HG02623 (cell line): ENCODE data around the gene SHISA7.
"Not testable (repeated sequence)": the region's sequence is repeated elsewhere in the genome, so short reads cannot be mapped to it uniquely, and the experiment has no call there.

Experiments
- ATAC-seq: cut with Tn5 transposase; IDR thresholded peaks from one replicate; pipeline ENCODE4 v1.9.1; 2021; ENCODE audit warnings: moderate library complexity; ENCODE audit not compliant: unreplicated experiment

The SHISA7 gene

DNA sequence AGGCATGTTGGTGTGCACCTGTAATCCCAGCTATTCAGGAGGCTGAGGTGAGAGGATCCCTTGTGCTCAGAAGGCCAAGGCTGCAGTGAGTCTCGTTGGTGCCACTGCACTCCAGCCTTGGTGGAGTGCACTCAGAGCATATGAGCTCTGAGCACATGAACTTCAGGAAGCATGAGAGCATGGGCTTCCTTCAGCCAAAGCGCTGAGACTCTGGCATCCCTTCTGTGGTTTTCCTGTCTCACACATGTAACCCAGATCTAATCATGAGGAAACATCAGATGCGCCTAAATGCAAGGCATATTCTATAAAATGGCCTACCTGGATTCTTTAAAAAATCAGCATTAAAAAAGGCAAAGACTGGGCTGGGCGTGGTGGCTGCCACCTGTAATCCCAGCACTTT is 21.8 kb downstream of the SHISA7 start:
- not testable (repeated sequence) for ATAC-seq

DNA sequence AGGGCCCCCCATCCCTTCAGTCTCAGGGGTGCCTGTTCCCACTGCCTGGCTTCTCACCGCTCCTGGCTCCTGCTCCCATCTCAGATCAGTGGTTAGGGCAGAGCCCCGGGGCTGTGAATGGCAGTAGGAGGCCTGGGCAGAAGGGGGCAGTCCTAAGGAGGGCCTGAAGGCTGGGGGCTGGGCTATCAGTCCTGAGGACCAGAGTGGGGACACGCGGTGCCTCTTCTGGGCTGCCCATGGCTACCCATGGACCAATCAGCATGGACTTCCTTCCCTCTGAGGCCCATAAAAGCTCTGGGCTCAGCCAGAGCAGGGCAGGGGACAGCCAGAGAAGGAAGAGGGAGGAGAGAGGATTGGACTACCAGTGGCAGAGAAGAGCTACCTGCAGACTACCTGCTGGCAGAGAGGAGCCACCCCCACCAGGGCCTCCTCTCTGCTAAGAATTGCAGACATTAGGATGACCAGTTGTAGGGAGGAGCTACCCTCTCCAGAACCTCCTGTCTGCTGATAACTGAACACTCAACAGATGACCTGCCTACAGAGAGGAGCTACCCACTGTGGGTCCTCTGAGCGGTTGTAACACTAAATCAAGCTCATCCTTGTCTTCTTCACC is 23.4 kb downstream of the SHISA7 start:
- ATAC-seq, result no peak

DNA sequence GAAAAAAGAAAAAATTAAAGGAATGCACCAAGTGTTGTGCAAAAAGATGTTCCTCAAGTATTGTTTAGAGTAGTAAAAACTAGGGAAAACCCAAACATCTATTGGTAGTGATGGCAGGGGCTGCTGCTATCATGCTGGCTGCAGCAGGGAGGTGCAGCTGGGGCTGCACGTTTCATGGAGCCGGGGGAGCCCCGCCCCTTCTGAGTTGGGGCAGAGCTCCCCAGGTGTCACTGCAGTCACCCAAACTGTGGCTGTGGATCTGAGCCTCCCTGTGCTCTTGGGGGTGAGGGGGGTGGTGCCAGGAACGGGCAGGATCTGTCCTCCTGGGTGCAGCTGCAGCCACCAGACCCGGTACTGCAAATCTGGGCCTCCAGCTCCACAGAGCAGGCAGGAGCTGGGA is 24.0 kb downstream of the SHISA7 start:
- no peak for ATAC-seq

DNA sequence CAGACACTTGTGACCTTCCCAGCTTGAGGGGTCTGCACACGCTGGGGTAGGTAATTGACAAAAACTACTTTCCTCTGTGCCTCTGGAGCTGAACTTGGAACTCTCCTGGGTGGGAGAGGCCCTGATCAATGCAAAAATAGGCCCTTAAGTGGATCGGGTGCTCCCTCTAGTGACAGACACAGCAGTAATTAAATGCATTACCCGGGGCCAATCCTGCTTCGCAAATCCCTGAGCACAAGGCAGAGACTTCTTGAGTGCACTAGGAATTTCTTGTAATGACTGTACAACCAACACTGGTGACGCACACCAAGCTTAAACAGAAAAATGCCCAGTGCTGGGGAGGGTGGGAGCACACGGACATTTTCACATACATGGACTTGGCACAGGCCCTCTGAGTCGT is 24.9 kb downstream of the SHISA7 start:
- ATAC-seq, result no peak

DNA sequence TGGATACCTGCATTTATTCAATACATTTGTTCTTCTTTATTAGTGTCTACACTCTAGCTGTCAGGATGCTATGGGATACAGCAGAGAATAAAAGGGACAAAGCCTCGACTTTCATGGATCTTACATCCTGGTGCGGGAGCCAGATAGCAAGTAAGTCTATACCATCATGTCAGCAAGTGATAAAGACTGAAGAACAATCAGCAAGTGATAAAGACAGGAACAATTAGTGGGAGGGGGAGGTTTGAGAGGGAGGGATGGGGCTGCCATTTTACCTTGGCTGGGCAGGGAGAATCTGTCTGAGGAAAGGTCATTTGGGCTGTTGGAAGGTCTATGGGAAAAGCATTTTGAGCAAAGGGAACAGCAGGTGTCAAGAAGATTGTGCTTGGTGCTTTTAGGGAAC is 32.9 kb downstream of the SHISA7 start:
- ATAC-seq, result no peak

DNA sequence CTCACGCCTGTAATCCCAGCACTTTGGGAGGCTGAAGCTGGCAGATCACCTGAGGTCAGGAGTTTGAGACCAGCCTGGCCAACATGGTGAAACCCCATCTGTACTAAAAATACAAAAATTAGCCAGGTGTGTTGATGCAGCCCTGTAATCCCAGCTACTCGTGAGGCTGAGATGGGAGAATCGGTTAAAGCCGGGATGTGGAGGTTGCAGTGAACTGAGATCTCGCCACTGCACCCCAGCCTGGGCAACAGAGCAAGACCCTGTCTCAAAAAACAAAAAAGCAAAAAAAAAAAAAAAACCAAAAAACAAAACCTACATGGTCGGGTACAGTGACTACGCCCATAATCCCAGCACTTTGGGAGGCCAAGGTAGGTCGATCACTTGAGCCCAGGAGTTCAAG is 33.9 kb downstream of the SHISA7 start:
- ATAC-seq, result not testable (repeated sequence)

DNA sequence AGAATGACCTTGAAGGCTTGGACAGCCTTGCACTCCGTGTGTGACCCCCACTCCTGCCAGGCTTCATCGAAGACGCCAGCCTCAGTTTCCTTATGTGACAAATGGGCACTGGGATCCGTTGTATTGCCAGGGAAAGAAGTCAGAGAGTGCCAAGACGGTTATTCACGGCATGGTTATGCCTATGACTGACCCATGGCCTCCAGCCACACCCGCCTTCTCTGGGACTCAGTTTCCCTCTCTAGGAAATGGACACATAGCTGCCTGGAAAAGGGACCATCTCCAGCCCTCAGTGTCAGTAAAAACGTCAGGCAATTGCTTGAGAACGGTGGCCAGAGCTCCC is 34.6 kb downstream of the SHISA7 start:
- ATAC-seq, result no peak

DNA sequence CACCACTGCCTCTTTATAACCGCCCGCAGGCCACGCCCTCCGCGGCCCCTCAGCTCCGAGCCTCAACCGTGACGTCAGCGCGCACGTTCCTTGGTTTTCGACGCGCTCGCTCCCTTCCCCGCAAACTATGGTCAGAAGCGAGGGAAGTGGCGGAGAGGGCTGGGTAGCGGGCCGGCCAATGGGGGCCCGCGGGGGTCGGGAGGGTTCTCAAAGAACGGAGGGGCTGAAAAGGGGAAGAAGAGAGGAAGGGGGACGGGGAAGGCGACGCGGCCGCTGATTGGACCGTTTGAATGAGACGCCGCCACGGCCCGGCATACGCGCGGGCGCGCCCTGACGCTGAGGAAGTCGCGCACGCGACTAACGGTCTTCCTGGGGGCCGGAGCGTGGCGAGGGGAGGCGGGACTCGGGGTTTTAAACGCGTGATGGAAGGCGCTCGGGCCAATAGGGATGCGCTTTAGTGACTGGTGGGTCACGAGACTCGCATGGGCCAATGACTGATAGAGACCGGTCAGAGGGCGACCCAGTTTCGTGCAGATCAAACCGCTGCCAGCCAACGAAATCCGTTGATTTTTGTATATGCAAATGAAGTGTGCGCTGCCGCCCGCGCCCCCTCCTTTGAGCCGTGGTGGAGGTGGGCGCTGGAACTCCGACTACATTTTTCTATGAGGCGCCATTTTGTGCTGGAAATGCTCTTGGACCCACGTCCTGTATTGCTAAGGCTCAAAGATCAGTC is 35.1 kb downstream of the SHISA7 start:
- ATAC-seq, result peak; percentile 86

DNA sequence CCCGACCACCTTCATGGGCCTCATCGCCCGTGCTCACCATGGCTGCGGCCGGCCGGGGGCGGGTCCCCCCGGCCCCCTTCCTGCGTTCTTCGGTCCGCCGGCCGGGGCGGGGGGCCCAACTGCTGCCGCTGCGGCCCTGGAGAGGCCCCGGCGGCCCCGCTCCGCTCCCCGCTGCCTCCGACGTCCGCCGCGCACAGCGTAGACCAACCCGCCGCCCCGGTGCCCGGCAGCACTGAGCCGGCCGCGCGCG is 35.6 kb downstream of the SHISA7 start, which contains the start of gene UBE2S:
TSS of gene UBE2S (minus strand) at position 239 of the 250 bp plus-strand sequence. CDS start at position 40, 199 bp downstream.
- ATAC-seq, result peak; percentile 58

DNA sequence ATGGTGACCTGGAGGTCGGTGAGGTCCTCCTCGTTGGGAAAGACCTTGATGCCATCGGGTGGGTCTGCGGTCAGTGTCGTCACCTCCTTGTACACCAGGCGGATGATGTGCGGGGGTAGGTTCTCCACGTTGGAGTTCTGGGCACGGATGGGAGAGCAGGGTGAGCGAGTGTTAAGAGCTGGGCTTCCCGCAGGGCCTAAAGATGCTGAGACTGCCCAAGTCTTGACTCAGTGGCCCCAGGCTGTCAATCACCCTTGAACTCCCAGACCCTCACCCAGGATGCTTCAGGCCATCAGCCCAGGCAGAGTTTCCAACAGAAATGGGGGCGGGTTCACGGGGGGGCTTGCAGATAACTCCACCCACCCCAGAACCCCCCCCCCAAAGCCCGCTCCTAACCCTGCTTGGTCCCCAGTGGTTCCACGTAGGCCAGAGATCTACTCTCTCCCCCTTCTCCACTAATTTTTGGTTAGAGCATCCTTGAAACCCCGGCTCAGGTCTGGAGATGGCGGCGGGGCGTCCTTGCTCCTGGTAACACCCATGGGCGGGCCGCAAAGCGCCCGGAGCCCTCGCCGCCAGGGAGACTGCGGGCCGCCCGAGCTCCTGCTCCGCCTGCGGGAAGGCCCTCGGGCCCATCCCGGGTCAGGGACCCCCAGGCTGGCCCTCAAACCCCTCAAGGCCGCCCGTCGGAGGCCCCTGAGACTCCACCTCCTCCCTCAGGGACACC is 36.1 kb downstream of the SHISA7 start:
- peak; percentile 6 for ATAC-seq

DNA sequence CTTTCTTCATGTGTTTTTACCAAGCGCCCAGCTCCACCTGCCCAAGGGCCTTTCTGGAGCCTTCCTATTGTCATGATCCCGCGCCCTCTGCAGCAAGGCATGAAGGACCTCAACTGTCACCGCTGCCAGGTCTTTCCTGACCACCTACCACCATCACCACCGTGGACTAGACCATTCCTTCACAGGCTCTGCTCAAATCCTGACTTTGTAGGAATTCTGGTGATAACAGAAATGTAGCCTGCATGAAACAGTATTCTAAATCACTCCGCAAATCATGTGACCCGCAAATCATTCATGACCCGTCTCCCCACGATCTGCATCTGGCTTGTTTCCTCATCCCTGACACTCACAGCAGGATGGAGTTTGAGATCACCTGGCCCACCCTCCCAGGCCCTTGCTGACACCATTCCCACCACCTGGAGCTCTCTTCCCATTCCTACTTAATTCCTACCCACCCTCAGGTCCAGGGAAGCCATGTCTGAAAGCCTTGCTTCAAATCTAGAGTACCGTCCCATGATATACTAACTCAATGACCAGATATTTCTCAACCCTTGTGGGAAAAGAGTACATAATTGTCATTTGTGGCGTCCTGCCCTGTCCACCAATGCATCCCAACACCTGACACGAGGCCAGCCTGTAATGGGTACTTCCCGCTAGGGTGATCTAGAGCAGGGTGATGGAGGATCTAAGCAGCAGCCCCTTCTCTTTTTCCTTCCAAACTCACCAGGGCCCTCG is 36.8 kb downstream of the SHISA7 start:
- no peak for ATAC-seq

DNA sequence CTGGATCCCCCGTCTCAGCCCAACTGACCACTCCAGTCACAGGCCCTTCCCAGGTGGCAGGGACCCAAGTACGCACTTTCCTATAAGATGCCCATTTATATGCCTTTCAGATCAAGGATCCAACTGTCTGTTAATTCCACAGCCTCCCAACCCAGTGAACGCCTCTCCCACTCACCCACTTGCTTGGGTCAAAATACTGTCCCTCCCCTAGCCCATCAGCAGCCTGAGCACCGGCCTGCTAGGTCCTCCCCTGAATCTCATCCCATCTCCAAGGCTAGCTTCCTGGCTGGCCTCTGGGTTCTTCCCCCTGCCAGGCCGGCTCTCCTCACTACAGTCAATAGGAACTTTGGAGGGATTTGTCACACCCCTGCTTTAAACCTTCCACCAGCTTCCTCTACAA is 37.5 kb downstream of the SHISA7 start:
- ATAC-seq, result no peak

DNA sequence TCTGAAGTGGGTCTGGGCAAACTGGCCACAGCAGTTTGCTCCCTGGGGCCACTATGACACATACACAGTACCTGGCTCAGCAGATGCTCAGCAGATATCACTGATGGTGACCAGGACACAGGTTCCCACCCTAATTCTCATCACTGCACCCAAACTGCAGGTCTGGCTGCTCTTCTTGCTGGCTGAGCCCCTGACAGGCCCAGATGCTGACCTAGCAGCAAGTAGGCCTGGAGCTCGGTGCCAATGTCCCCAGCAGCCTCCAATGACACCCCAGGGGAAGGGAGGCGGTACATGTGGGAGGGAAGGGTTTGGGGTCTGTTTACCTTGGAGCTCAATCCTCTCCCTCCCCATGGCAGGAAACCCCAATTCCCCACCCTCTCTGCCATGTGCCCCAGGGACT is 40.6 kb downstream of the SHISA7 start:
- no peak for ATAC-seq

DNA sequence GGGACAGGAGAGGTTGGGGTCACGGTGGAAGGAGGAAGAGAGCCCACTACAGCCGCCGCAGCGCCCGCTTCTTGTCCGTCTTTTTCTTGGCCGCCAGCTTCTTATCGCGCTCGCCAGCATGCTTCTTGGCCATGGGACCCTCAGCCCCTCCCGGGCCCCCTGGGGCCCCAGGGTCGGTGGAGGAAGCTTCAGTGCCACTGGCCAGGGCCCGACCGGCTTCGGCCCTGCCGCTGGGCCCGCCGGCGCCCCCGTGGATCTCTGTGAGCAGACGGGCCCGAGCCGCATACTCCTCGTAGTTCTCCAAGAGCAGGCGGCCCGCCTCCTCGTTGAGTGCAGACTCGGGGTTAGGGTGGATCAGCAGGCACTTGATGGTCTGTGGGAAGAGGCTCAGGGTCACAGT is 41.7 kb downstream of the SHISA7 start:
- not testable (repeated sequence) for ATAC-seq

DNA sequence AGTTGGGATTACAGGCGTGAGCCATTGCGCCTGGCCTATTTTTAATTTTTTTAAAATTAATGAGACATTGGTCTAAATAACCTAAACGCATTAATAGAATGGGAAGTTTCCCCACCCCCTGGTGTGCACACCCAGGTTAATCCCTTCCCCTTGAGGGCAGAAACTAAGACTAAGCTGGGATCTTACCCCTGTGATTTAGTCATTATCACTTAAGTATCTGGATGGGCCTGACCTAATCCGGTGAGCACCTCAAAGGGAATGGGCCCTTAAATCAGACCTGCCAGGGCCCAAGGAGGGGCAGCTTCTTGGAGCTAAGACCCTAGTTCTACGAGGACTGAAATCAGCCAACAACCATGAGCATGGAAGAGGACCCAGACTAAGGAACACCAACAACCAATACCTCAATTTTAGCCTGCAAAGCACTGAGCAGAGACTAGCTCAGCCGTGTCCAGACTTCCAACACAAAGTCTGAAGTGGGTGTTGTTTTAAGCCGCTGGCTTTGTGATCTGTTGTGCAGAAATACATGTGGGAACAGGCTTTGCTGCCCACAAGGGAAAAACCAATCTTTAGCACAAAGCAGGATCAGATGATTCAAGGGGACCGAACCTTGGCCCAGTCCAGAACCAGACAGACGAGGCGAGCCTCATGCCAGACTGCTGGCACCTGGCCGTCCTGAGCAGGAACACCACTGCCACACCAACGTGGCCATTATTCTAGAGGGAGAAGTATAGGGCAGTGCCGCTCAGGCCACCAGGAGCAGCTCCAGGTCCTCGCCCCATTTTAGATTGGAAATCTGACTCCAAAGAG is 42.6 kb downstream of the SHISA7 start:
- no peak for ATAC-seq

DNA sequence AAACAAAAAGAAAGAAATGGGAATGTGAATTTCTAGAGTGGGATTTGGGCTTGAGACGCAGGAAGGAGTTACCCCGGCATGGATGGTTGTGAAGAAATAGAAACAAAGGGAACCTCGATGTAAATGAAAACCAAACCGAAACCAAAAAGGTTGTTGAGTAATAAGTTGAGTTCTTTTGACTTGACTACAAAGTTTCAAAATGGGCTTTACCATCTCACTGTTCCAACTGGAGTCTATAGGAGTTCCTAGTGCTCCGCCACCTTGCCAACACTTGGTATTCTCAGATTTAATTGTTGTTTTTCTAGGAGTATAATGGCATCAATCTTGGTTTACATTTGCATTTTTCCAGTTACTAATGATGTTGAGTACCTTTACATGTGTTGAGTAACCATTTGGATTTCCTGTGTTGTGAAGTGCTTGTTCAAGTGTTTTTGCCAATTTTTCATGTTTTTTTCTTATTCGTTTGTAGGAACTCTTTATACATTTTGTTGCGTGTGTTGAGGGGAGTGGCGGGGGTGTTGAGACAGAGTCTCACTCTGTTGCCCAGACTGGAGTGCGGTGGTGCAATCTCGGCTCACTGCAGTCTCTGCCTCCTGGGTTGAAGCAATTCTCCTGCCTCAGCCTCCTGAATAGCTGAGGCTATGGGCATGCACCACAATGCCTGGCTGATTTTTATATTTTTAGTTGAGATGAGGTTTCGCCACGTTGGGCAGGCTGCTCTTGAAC is 44.7 kb downstream of the SHISA7 start:
- ATAC-seq, result no peak

DNA sequence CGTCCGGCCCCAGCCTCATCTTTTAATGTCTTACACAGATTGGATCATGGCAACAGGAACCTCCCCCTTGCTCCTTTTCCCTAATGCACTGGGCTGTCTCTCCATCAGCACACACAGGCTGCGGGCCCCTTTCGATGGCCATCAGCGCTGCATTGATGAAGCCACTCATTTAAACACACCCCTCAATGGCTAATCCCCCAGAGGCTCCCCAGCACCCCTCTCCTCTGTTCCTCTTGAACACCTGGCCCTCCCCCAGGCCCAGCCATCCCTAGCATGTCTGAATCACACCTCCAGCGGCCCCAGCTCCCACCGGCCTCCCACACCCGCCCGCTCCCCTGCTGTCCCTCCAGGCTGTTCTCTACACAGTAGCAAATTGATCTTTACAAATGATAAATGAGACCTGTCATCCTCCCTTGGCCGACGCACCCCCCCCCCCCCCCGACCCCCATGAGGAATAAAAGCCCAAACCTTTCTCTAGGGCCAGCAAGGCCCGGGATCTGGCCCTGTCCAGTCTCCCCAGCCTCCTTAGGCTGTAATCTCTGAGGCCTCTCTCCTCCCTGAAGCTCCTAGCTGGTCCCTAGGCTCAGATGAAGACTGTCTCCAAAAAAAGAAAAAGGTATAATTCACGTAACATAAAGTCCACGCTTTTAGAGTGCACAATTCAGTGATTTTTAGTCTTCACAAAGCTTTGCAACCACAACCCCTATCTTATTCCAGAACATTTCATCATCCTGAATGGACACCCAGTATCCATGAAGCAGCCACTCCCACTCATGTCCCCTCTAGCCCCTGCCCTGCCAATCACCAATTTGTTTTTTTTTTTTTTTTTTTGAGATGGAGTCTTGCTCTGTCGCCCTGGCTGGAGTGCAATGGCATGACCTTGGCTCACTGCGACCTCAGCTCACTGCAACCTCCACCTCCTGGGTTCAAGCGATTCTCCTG is 50.0 kb downstream of the SHISA7 start:
- no peak for ATAC-seq

DNA sequence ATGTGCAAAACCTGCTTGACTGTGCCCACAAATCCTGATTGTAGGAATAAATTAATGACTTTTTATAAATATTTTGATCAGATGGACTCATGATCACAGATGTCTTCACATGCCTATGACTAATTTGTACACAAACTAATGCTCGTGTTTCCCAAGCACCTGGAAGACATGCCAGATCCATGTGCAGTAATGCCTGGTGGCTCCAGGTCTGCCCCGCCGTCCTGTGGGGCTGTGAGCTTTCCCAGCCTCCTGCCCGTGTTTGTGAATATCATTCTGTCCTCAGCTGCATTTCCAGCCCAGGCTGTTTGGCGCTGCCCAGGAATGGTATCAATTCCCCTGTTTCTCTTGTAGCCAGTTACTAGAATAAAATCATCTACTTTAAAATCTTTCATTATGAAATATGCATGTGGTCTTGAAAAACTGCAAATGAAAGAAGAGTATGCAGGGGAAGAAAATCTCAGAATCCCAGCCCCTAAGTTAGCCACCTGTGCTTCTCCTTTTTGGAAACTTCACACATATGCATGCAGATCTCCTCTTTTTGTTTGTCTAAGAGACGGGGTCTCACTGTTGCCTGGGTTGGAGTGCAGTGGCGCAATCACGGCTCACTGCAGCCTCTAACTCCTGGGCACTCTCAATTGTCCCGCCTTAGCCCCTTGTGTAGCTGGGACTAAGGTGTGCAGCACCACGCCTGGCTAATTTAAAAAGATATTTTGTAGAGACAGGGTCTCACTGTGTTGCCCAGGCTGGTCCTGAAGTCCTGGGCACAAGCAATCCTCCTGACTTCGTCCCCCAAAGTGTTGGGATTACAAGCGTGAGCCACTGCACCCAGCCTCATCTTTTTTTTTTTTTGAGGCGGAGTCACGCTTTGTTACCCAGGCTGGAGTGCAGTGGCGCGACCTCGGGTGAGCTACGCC is 51.1 kb downstream of the SHISA7 start:
- ATAC-seq, result no peak
